OCI-LY1 (cell line): ENCODE results near the gene FNDC7.

ENCODE experiments used
- H2AFZ ChIP-seq: fragments of 200-600 bp; sonication (generic), shearing (Covaris generic); 2 replicates; pipeline ENCODE4 v1.6.0; 2014; ENCODE audit warnings: antibody characterized with exemption, mild to moderate bottlenecking, low read length
- H3F3A ChIP-seq: fragments of 200-600 bp; sonication (generic), shearing (Covaris generic); 2 replicates; pipeline ENCODE4 v1.6.0; 2014; ENCODE audit warnings: mild to moderate bottlenecking, antibody characterized with exemption, low read length, moderate library complexity; ENCODE audit not compliant: insufficient read depth
- H3K27ac ChIP-seq: fragments of 200-600 bp; sonication (generic); 2 replicates; pipeline ENCODE4 v1.5.1; 2014; ENCODE audit warnings: low read length, mixed run types, mild to moderate bottlenecking, low read depth; ENCODE audit not compliant: poor library complexity, severe bottlenecking
- H3K27me3 ChIP-seq: fragments of 200-600 bp; sonication (generic); 2 replicates; pipeline ENCODE4 v1.6.0; 2014; ENCODE audit warnings: antibody characterized with exemption, mild to moderate bottlenecking, low read length, moderate library complexity; ENCODE audit not compliant: insufficient read depth
- H3K36me3 ChIP-seq: fragments of 200-600 bp; sonication (generic); 2 replicates; pipeline ENCODE4 v1.6.1; 2014; ENCODE audit warnings: mild to moderate bottlenecking, antibody characterized with exemption, low read length, moderate library complexity, mixed read lengths; ENCODE audit not compliant: insufficient read depth
- H3K4me1 ChIP-seq: fragments of 200-600 bp; sonication (generic); 2 replicates; pipeline ENCODE4 v1.5.1; 2014; ENCODE audit warnings: mild to moderate bottlenecking, low read length, moderate library complexity; ENCODE audit not compliant: insufficient read depth, severe bottlenecking
- H3K4me2 ChIP-seq: fragments of 200-600 bp; sonication (generic), shearing (Covaris generic); 2 replicates; pipeline ENCODE4 v1.6.1; 2014; ENCODE audit warnings: low read length
- H3K4me3 ChIP-seq: fragments of 200-600 bp; sonication (generic); 2 replicates; pipeline ENCODE4 v1.5.1; 2014; ENCODE audit warnings: low read length, low read depth, mild to moderate bottlenecking, mixed read lengths; ENCODE audit not compliant: poor library complexity, severe bottlenecking
- H3K79me2 ChIP-seq: fragments of 200-600 bp; shearing (Covaris generic); 2 replicates; pipeline ENCODE4 v1.6.1; 2016; ENCODE audit warnings: mixed run types, low read length, mixed read lengths; ENCODE audit not compliant: insufficient read depth
- H3K9ac ChIP-seq: fragments of 200-600 bp; sonication (generic), shearing (Covaris generic); 2 replicates; pipeline ENCODE4 v1.6.1; 2014; ENCODE audit warnings: mild to moderate bottlenecking, low read length, mixed read lengths
- H3K9me2 ChIP-seq: fragments of 200-600 bp; sonication (generic), shearing (Covaris generic); 2 replicates; pipeline ENCODE4 v1.6.1; 2014; ENCODE audit warnings: low read depth, mild to moderate bottlenecking, low read length, mixed read lengths
- H3K9me3 ChIP-seq: fragments of 200-600 bp; shearing (Covaris generic); 2 replicates; pipeline ENCODE4 v1.6.1; 2014; ENCODE audit warnings: low read length, mixed read lengths
- H4K20me1 ChIP-seq: fragments of 200-600 bp; sonication (generic), shearing (Covaris generic); 2 replicates; pipeline ENCODE4 v1.6.0; 2016; ENCODE audit warnings: mild to moderate bottlenecking, low read length; ENCODE audit not compliant: insufficient read depth
- CTCF ChIP-seq: fragments of 200-600 bp; sonication (generic), shearing (Covaris generic); IDR thresholded peaks from 2 replicates; pipeline ENCODE4 v1.5.1; 2017; ENCODE audit warnings: mild to moderate bottlenecking, antibody characterized with exemption, low read length, moderate library complexity, mixed read lengths
- EZH2 ChIP-seq: fragments of 200-600 bp; sonication (generic), shearing (Covaris generic); IDR thresholded peaks from 2 replicates; pipeline ENCODE4 v1.8.0; 2017; ENCODE audit warnings: borderline replicate concordance, mixed run types, mild to moderate bottlenecking, antibody characterized with exemption, low read length, moderate library complexity, mixed read lengths

Gene FNDC7

GRCh38 chr1:108729481-108729880 lies 16.8 kb downstream of the FNDC7 start:
- TF ChIP-seq CTCF, result no peak
- no peak for TF ChIP-seq EZH2
- H3K27me3 ChIP-seq, result no peaks in the 10 kb centered on the region
- H3K9ac ChIP-seq, result no peak overlapping the region
- no peaks in the 10 kb centered on the region for H3K79me2 ChIP-seq
- H3K36me3 ChIP-seq, result no peaks in the 10 kb centered on the region
- H3K27ac ChIP-seq, result no peak overlapping the region
- no peak overlapping the region for H3K4me3 ChIP-seq
- H3K4me1 ChIP-seq, result no peaks in the 10 kb centered on the region
- H3K4me2 ChIP-seq, result no peak overlapping the region
- no peaks in the 10 kb centered on the region for H3K9me3 ChIP-seq
- H3K9me2 ChIP-seq, result no peaks in the 10 kb centered on the region
- H4K20me1 ChIP-seq, result no peaks in the 10 kb centered on the region
- H2AFZ ChIP-seq, result no peak overlapping the region
- H3F3A ChIP-seq, result no peaks in the 10 kb centered on the region

GRCh38 chr1:108732398-108732797 lies 19.7 kb downstream of the FNDC7 start:
- Histone ChIP-seq H3K36me3 (no peaks in the 10 kb centered on the region), H2AFZ (no peak overlapping the region), H4K20me1 (no peaks in the 10 kb centered on the region), H3F3A (no peaks in the 10 kb centered on the region), H3K9me3 (no peaks in the 10 kb centered on the region), H3K27me3 (no peaks in the 10 kb centered on the region), H3K9ac (no peak overlapping the region), H3K4me2 (no peak overlapping the region), H3K4me3 (no peak overlapping the region), H3K27ac (no peak overlapping the region), H3K4me1 (no peaks in the 10 kb centered on the region), H3K79me2 (no peaks in the 10 kb centered on the region), H3K9me2 (no peaks in the 10 kb centered on the region)
- no peak for TF ChIP-seq CTCF
- no peak for TF ChIP-seq EZH2

- Histone ChIP-seq H2AFZ (no peak overlapping the region), H3K36me3 (no peaks in the 10 kb centered on the region), H3K9me3 (no peaks in the 10 kb centered on the region), H3K79me2 (no peaks in the 10 kb centered on the region), H3K9me2 (no peaks in the 10 kb centered on the region), H3K27me3 (no peaks in the 10 kb centered on the region), H3K27ac (no peak overlapping the region), H3K4me1 (no peaks in the 10 kb centered on the region), H4K20me1 (no peaks in the 10 kb centered on the region), H3K4me3 (no peak overlapping the region), H3K9ac (no peak overlapping the region), H3K4me2 (no peak overlapping the region), H3F3A (no peaks in the 10 kb centered on the region)
- TF ChIP-seq EZH2 (no peak), CTCF (no peak)
Observed at GRCh38 chr1:108734171-108734865, 21.6 kb downstream of the FNDC7 start.
